ENCODE measurements around the gene CNOT1.

CNOT1 gene

GRCh38 chr16:58551496-58551895 lies 78.1 kb downstream of the CNOT1 start:
- peaks cover 63 to 84% of the 10 kb centered on the region in 2 donors for H3K36me3 ChIP-seq (ENCODE audit: control insufficient read depth in 1 of 2, insufficient read depth in 2 of 2, low read length in 2 of 2)
- H3K4me3 ChIP-seq (ENCODE audit: low read depth in 1 of 2, low read length in 2 of 2): no peak overlapping the region
- no peak overlapping the region for H3K9ac ChIP-seq (ENCODE audit: low read depth in 1 of 2, low read length in 2 of 2)
- H3K27me3 ChIP-seq (ENCODE audit: control insufficient read depth in 1 of 2, insufficient read depth in 2 of 2, low read length in 2 of 2): no peaks in the 10 kb centered on the region
- H3K4me1 ChIP-seq (ENCODE audit: control insufficient read depth in 1 of 2, insufficient read depth in 2 of 2, low read length in 2 of 2): no peaks in the 10 kb centered on the region
- H3K27ac ChIP-seq (ENCODE audit: low read depth, low read length): no peak overlapping the region
- H3K9me3 ChIP-seq (ENCODE audit: control insufficient read depth in 1 of 2, low read length in 2 of 2): no peaks in the 10 kb centered on the region

GRCh38 chr16:58548378-58548777 lies 81.2 kb downstream of the CNOT1 start:
- Histone ChIP-seq H3K27ac (ENCODE audit: low read depth, low read length) (no peak overlapping the region), H3K36me3 (ENCODE audit: control insufficient read depth in 1 of 2, insufficient read depth in 2 of 2, low read length in 2 of 2) (peaks cover 76 to 86% of the 10 kb centered on the region in 2 donors), H3K9me3 (ENCODE audit: control insufficient read depth in 1 of 2, low read length in 2 of 2) (no peaks in the 10 kb centered on the region), H3K4me1 (ENCODE audit: control insufficient read depth in 1 of 2, insufficient read depth in 2 of 2, low read length in 2 of 2) (no peaks in the 10 kb centered on the region), H3K4me3 (ENCODE audit: low read depth in 1 of 2, low read length in 2 of 2) (no peak overlapping the region), H3K27me3 (ENCODE audit: control insufficient read depth in 1 of 2, insufficient read depth in 2 of 2, low read length in 2 of 2) (no peaks in the 10 kb centered on the region), H3K9ac (ENCODE audit: low read depth in 1 of 2, low read length in 2 of 2) (no peak overlapping the region)

GRCh38 chr16:58543685-58544084 lies 85.9 kb downstream of the CNOT1 start:
- Histone ChIP-seq H3K9ac (ENCODE audit: low read depth in 1 of 2, low read length in 2 of 2) (no peak overlapping the region), H3K36me3 (ENCODE audit: control insufficient read depth in 1 of 2, insufficient read depth in 2 of 2, low read length in 2 of 2) (peaks cover 79 to 90% of the 10 kb centered on the region in 2 donors), H3K4me1 (ENCODE audit: control insufficient read depth in 1 of 2, insufficient read depth in 2 of 2, low read length in 2 of 2) (no peaks in the 10 kb centered on the region), H3K9me3 (ENCODE audit: control insufficient read depth in 1 of 2, low read length in 2 of 2) (no peaks in the 10 kb centered on the region), H3K4me3 (ENCODE audit: low read depth in 1 of 2, low read length in 2 of 2) (no peak overlapping the region), H3K27ac (ENCODE audit: low read depth, low read length) (no peak overlapping the region), H3K27me3 (ENCODE audit: control insufficient read depth in 1 of 2, insufficient read depth in 2 of 2, low read length in 2 of 2) (no peaks in the 10 kb centered on the region)

DNA sequence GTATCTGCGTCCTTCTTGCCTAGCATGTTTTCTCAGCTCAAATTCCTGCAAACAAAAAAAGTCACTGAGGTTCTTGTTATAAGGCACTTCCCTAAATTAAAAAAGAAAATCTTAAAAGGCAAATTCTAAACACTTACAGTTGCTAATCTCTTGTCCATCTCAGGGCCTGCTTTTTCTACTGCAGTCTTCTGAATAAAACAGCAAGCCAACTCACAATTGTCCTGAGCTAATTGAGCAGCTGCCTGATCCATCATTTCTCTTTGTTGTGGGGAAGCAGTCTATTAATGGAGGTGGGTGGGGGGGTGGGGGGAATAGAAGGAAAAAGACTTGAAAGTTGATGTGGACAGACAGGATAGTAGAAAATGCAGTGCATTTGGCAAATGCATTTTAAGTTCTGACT lies 87.3 kb downstream of the CNOT1 start:
- H3K36me3 ChIP-seq (ENCODE audit: control insufficient read depth in 1 of 2, insufficient read depth in 2 of 2, low read length in 2 of 2): peaks cover 79 to 98% of the 10 kb centered on the region in 2 donors

GRCh38 chr16:58541711-58542110 lies 87.9 kb downstream of the CNOT1 start:
- Histone ChIP-seq H3K9me3 (ENCODE audit: control insufficient read depth in 1 of 2, low read length in 2 of 2) (no peaks in the 10 kb centered on the region), H3K4me3 (ENCODE audit: low read depth in 1 of 2, low read length in 2 of 2) (no peak overlapping the region), H3K4me1 (ENCODE audit: control insufficient read depth in 1 of 2, insufficient read depth in 2 of 2, low read length in 2 of 2) (no peaks in the 10 kb centered on the region), H3K27me3 (ENCODE audit: control insufficient read depth in 1 of 2, insufficient read depth in 2 of 2, low read length in 2 of 2) (no peaks in the 10 kb centered on the region), H3K9ac (ENCODE audit: low read depth in 1 of 2, low read length in 2 of 2) (no peak overlapping the region), H3K36me3 (ENCODE audit: control insufficient read depth in 1 of 2, insufficient read depth in 2 of 2, low read length in 2 of 2) (peaks cover 81 to 98% of the 10 kb centered on the region in 2 donors), H3K27ac (ENCODE audit: low read depth, low read length) (no peak overlapping the region)

More for the DNA sequence above, 87.3 kb downstream of the CNOT1 start:
- H3K27me3 ChIP-seq (ENCODE audit: control insufficient read depth in 1 of 2, insufficient read depth in 2 of 2, low read length in 2 of 2): no peaks in the 10 kb centered on the region
- H3K4me3 ChIP-seq (ENCODE audit: low read depth in 1 of 2, low read length in 2 of 2): no peak overlapping the region
- H3K9me3 ChIP-seq (ENCODE audit: control insufficient read depth in 1 of 2, low read length in 2 of 2): no peaks in the 10 kb centered on the region
- H3K4me1 ChIP-seq (ENCODE audit: control insufficient read depth in 1 of 2, insufficient read depth in 2 of 2, low read length in 2 of 2): no peaks in the 10 kb centered on the region
- H3K27ac ChIP-seq (ENCODE audit: low read depth, low read length): no peak overlapping the region
- no peak overlapping the region for H3K9ac ChIP-seq (ENCODE audit: low read depth in 1 of 2, low read length in 2 of 2)

DNA sequence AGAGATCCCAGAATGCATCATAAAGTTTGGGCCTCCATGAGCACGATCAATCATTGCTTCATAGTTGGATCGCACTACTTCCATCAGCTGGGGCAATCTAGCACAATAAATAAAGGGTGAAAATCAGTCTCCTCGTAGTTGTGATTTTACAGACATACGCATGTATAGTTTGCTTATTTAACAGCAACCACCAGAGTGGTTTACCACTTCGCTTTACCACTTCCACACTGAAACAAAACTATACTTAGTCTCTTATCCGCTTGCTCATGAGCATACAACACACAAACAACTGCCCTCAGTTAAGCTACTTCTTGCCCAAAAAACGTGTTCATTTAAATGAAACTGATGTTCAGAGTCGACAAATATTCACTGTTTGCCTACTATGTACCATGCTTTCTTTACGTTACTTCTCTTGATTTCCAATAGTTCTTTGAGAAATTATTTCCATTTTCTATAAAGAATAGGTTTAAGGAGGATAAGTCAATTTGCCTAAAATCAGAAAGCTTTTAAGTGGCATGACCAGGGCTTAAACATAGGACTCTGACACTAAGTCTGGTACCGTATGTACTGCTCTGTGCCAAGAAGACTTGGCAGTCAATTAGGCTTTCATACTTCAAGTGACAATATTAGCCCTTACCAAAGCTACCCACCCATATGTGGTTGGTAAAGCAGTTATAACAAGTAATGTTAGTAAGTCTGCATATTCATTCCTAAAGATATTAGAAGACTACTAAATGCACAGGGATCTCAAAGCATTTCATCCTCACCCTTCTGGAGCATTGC lies 92.3 kb downstream of the CNOT1 start:
- peaks cover 71 to 98% of the 10 kb centered on the region in 2 donors for H3K36me3 ChIP-seq (ENCODE audit: control insufficient read depth in 1 of 2, insufficient read depth in 2 of 2, low read length in 2 of 2)
- H3K4me1 ChIP-seq (ENCODE audit: control insufficient read depth in 1 of 2, insufficient read depth in 2 of 2, low read length in 2 of 2): no peaks in the 10 kb centered on the region
- no peaks in the 10 kb centered on the region for H3K27me3 ChIP-seq (ENCODE audit: control insufficient read depth in 1 of 2, insufficient read depth in 2 of 2, low read length in 2 of 2)
- no peak overlapping the region for H3K4me3 ChIP-seq (ENCODE audit: low read depth in 1 of 2, low read length in 2 of 2)
- H3K9me3 ChIP-seq (ENCODE audit: control insufficient read depth in 1 of 2, low read length in 2 of 2): no peaks in the 10 kb centered on the region
- H3K27ac ChIP-seq (ENCODE audit: low read depth, low read length): no peak overlapping the region
- no peak overlapping the region for H3K9ac ChIP-seq (ENCODE audit: low read depth in 1 of 2, low read length in 2 of 2)

DNA sequence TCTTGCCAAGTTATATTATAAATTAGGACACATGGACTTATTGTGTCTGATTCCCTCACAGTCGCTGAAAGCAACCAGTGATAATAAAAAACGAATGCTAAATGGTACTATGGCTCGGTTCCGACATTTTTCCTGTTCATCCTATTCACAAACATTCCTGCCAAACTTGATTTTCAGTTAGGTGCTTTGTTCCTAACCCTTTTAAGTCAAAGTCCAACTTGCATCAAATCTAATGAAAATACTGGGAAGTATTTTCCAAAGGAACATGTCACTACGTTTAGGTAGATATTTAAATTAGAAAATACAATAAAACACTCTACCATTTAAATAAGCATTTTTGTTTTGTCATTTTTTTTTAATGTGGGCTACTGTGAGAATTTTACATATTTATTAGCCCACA lies 93.3 kb downstream of the CNOT1 start:
- H3K27me3 ChIP-seq (ENCODE audit: control insufficient read depth in 1 of 2, insufficient read depth in 2 of 2, low read length in 2 of 2): no peaks in the 10 kb centered on the region
- H3K9ac ChIP-seq (ENCODE audit: low read depth in 1 of 2, low read length in 2 of 2): no peak overlapping the region
- H3K9me3 ChIP-seq (ENCODE audit: control insufficient read depth in 1 of 2, low read length in 2 of 2): no peaks in the 10 kb centered on the region
- H3K4me3 ChIP-seq (ENCODE audit: low read depth in 1 of 2, low read length in 2 of 2): no peak overlapping the region
- no peak overlapping the region for H3K27ac ChIP-seq (ENCODE audit: low read depth, low read length)
- no peaks in the 10 kb centered on the region for H3K4me1 ChIP-seq (ENCODE audit: control insufficient read depth in 1 of 2, insufficient read depth in 2 of 2, low read length in 2 of 2)
- peaks cover 72 to 98% of the 10 kb centered on the region in 2 donors for H3K36me3 ChIP-seq (ENCODE audit: control insufficient read depth in 1 of 2, insufficient read depth in 2 of 2, low read length in 2 of 2)

DNA sequence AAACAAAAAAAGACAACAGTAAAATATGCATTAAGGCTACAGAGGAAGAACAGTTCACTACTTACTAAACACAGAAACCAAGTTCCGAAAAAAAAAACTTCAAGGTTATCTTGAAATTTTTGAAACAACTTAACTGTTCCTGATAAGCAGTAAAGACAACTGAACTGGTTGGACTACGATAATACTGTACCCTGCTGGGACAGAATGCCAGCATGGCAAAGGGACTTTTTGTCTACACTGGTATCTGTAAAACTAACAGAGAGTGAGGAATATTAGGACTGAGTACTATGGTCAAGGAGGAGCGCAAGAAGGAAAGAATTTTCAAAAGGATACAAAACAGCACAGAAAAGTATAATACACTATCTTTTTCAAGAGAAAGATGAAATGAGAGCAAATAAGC lies 94.5 kb downstream of the CNOT1 start:
- Histone ChIP-seq H3K4me1 (ENCODE audit: control insufficient read depth in 1 of 2, insufficient read depth in 2 of 2, low read length in 2 of 2) (no peaks in the 10 kb centered on the region), H3K36me3 (ENCODE audit: control insufficient read depth in 1 of 2, insufficient read depth in 2 of 2, low read length in 2 of 2) (peaks cover 71 to 99% of the 10 kb centered on the region in 2 donors), H3K9me3 (ENCODE audit: control insufficient read depth in 1 of 2, low read length in 2 of 2) (no peaks in the 10 kb centered on the region), H3K4me3 (ENCODE audit: low read depth in 1 of 2, low read length in 2 of 2) (no peak overlapping the region), H3K9ac (ENCODE audit: low read depth in 1 of 2, low read length in 2 of 2) (no peak overlapping the region), H3K27me3 (ENCODE audit: control insufficient read depth in 1 of 2, insufficient read depth in 2 of 2, low read length in 2 of 2) (no peaks in the 10 kb centered on the region), H3K27ac (ENCODE audit: low read depth, low read length) (no peak overlapping the region)

- no peak overlapping the region for H3K4me3 ChIP-seq (ENCODE audit: low read depth in 1 of 2, low read length in 2 of 2)
- no peaks in the 10 kb centered on the region for H3K4me1 ChIP-seq (ENCODE audit: control insufficient read depth in 1 of 2, insufficient read depth in 2 of 2, low read length in 2 of 2)
- no peak overlapping the region for H3K27ac ChIP-seq (ENCODE audit: low read depth, low read length)
- no peaks in the 10 kb centered on the region for H3K27me3 ChIP-seq (ENCODE audit: control insufficient read depth in 1 of 2, insufficient read depth in 2 of 2, low read length in 2 of 2)
- H3K9ac ChIP-seq (ENCODE audit: low read depth in 1 of 2, low read length in 2 of 2): no peak overlapping the region
- peaks cover 64 to 99% of the 10 kb centered on the region in 2 donors for H3K36me3 ChIP-seq (ENCODE audit: control insufficient read depth in 1 of 2, insufficient read depth in 2 of 2, low read length in 2 of 2)
- H3K9me3 ChIP-seq (ENCODE audit: control insufficient read depth in 1 of 2, low read length in 2 of 2): no peaks in the 10 kb centered on the region
These were observed 95.7 kb downstream of the CNOT1 start for GRCh38 chr16:58533751-58534470.

- H3K9me3 ChIP-seq (ENCODE audit: control insufficient read depth in 1 of 2, low read length in 2 of 2): no peaks in the 10 kb centered on the region
- no peak overlapping the region for H3K27ac ChIP-seq (ENCODE audit: low read depth, low read length)
- H3K36me3 ChIP-seq (ENCODE audit: control insufficient read depth in 1 of 2, insufficient read depth in 2 of 2, low read length in 2 of 2): peaks cover 61 to 98% of the 10 kb centered on the region in 2 donors
- H3K9ac ChIP-seq (ENCODE audit: low read depth in 1 of 2, low read length in 2 of 2): no peak overlapping the region
- no peak overlapping the region for H3K4me3 ChIP-seq (ENCODE audit: low read depth in 1 of 2, low read length in 2 of 2)
- H3K4me1 ChIP-seq (ENCODE audit: control insufficient read depth in 1 of 2, insufficient read depth in 2 of 2, low read length in 2 of 2): no peaks in the 10 kb centered on the region
- H3K27me3 ChIP-seq (ENCODE audit: control insufficient read depth in 1 of 2, insufficient read depth in 2 of 2, low read length in 2 of 2): no peaks in the 10 kb centered on the region
These were observed 97.2 kb downstream of the CNOT1 start for GRCh38 chr16:58532414-58532813.

All from duodenal mucosa (tissue), 2 donors.